ENCODE measurements around the gene PARP11. TPM values are rescaled to one million over a fixed set of nuclear protein-coding genes. Genes with fewer than 3 reads are reported as not detected.

Gene PARP11
- total RNA-seq, 1 experiment from 2014 or later, result 5.2 TPM

DNA sequence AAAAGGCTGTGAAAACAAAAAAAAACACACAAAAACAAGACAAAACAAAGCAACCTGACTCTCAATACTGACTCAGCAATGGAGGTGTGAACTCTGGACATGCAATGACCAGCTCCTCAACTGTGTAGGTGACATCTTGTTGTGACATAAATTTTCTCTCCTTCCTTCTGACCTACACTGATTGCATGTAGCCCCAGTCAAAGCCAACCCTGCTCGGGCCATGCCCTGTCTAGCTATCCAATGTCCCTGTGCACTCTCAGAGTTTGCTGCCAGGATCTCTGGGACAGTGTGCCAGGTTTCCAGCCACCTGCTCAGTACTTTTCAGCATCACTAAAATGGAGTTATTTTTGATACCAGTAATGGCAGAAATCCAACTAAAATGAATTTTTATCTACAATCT lies 101.3 kb downstream of the PARP11 start:
- Mint-ChIP-seq H3K36me3 (ENCODE audit: insufficient read depth, unreplicated experiment) (no peaks in the 10 kb centered on the region), H3K9me3 (ENCODE audit: low read depth, unreplicated experiment) (no peaks in the 10 kb centered on the region), H3K27me3 (ENCODE audit: unreplicated experiment) (no peaks in the 10 kb centered on the region), H3K27ac (ENCODE audit: unreplicated experiment) (no peak overlapping the region), H3K4me1 (ENCODE audit: low read depth, unreplicated experiment) (peaks cover 12% of the 10 kb centered on the region), H3K4me3 (ENCODE audit: low read depth, unreplicated experiment) (no peak overlapping the region)
- no peak for DNase-seq
- intact Hi-C loops (cut with micrococcal nuclease; ENCODE audit: unreplicated experiment), result no loop called here
- TF ChIP-seq, protein P1, sequence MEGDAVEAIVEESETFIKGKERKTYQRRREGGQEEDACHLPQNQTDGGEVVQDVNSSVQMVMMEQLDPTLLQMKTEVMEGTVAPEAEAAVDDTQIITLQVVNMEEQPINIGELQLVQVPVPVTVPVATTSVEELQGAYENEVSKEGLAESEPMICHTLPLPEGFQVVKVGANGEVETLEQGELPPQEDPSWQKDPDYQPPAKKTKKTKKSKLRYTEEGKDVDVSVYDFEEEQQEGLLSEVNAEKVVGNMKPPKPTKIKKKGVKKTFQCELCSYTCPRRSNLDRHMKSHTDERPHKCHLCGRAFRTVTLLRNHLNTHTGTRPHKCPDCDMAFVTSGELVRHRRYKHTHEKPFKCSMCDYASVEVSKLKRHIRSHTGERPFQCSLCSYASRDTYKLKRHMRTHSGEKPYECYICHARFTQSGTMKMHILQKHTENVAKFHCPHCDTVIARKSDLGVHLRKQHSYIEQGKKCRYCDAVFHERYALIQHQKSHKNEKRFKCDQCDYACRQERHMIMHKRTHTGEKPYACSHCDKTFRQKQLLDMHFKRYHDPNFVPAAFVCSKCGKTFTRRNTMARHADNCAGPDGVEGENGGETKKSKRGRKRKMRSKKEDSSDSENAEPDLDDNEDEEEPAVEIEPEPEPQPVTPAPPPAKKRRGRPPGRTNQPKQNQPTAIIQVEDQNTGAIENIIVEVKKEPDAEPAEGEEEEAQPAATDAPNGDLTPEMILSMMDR (IDR thresholded peaks at IDR 0.05; ENCODE audit: unreplicated experiment), result no peak
- CTCF ChIA-PET, result interaction anchor here (0.8 to 1.3 kb wide), 2 partner anchors 266 to 472 kb away, joined by 3 to 6 read pairs; no protein-coding TSS in a partner anchor
- no TSS peak for BruUV-seq (replicated peaks)

DNA sequence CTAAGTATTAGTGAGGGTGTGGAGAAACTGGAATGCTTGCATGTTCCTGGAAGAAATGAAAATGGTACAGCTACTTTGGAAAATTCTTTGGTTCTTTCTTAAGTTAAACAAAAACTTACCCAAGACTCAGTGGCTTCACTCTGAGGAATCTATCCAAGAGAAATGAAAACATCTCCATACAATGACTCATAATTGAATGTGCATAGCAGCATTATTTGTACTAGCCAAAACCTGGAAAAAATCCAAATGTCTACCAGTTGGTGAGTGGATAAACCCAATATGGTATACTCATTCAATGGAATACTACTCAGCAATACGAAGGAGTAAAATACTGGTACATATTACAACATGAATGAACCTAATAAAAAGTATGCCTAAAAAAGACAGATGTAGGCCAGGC lies 102.3 kb downstream of the PARP11 start:
- Mint-ChIP-seq H3K27ac (ENCODE audit: unreplicated experiment) (no peak overlapping the region), H3K4me3 (ENCODE audit: low read depth, unreplicated experiment) (no peak overlapping the region), H3K4me1 (ENCODE audit: low read depth, unreplicated experiment) (peaks cover 12% of the 10 kb centered on the region), H3K9me3 (ENCODE audit: low read depth, unreplicated experiment) (no peaks in the 10 kb centered on the region), H3K36me3 (ENCODE audit: insufficient read depth, unreplicated experiment) (no peaks in the 10 kb centered on the region), H3K27me3 (ENCODE audit: unreplicated experiment) (no peaks in the 10 kb centered on the region)
- intact Hi-C loops (cut with micrococcal nuclease; ENCODE audit: unreplicated experiment), result no loop called here
- CTCF ChIA-PET, result interaction anchor here (1.3 kb wide), 1 partner anchor 471 kb away, joined by 6 read pairs; no protein-coding TSS in a partner anchor
- TF ChIP-seq, protein P1 (IDR thresholded peaks at IDR 0.05; ENCODE audit: unreplicated experiment), result no peak
- no TSS peak for BruUV-seq (replicated peaks)
- DNase-seq, result no peak

DNA sequence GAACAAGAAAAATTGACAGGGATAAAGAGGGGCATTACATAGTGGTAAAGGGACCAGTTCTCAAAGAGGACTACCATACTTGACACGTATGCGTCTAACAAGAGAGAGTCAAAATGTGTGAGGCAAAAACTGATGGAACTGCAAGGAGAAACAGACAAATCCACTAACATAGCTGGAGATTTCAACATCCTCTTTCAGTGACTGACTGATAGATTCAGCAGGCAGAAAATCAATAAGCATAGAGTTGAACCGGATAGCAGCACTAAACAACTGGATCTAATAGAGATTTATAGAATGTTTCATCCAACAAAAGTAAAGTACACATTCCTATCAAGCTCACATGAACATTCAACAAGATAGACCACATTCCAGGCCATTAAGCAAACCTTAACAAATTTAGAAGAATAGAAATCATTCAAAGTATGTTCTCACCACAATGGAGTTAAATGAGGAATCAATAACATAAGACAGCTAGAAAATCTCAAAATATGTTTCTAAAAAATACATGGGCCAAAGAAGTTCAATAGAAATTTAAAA lies 104.2 kb downstream of the PARP11 start:
- BruUV-seq (replicated peaks), result no TSS peak
- H3K27me3 Mint-ChIP-seq (ENCODE audit: unreplicated experiment), result no peaks in the 10 kb centered on the region
- peaks cover 12% of the 10 kb centered on the region for H3K4me1 Mint-ChIP-seq (ENCODE audit: low read depth, unreplicated experiment)
- intact Hi-C loops (cut with micrococcal nuclease; ENCODE audit: unreplicated experiment), result no loop called here
- DNase-seq, result no peak
- TF ChIP-seq, protein P1 (IDR thresholded peaks at IDR 0.05; ENCODE audit: unreplicated experiment), result no peak
- no peak overlapping the region for H3K4me3 Mint-ChIP-seq (ENCODE audit: low read depth, unreplicated experiment)
- peak overlapping the region; percentile 22 for H3K27ac Mint-ChIP-seq (ENCODE audit: unreplicated experiment)
- H3K9me3 Mint-ChIP-seq (ENCODE audit: low read depth, unreplicated experiment), result no peaks in the 10 kb centered on the region
- no peaks in the 10 kb centered on the region for H3K36me3 Mint-ChIP-seq (ENCODE audit: insufficient read depth, unreplicated experiment)
- CTCF ChIA-PET, result interaction anchor here (0.5 to 1.2 kb wide), 3 partner anchors 8 to 469 kb away, joined by 3 to 9 read pairs (median 3); no protein-coding TSS in a partner anchor

DNA sequence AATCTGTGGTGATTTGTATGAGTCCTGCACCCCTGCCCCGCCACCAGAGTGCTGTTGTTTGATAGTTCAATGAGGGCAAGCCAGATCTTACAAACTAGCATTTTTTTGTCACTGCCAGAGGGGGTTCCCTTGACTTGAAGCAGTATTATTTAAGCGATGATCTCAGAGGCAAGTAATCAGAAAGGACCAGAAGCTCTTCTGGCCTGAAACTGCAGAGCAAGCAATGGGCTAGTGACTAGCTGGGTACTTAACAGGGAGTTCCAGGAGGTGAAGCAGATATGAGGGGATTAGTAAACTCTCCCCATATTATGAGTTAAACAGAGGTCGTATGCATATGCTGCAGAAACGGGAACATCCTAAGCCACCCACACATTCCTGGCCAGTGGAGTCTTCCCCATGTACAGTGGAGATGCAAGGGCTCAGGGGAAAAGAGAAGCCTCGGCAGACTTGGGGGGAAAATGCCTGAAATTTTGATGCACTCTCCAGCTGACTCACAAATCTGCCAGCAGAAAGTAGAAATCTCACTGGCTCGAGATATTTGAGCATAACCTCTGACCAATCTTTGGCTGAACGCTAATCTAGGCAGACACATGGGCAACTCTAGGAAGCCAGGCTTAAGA lies 112.0 kb downstream of the PARP11 start:
- CTCF ChIA-PET, result no interaction called here
- TF ChIP-seq, protein P1 (IDR thresholded peaks at IDR 0.05; ENCODE audit: unreplicated experiment), result no peak
- no peak overlapping the region for H3K27ac Mint-ChIP-seq (ENCODE audit: unreplicated experiment)

More for the DNA sequence above, 112.0 kb downstream of the PARP11 start:
- Mint-ChIP-seq H3K27me3 (ENCODE audit: unreplicated experiment) (peaks cover 25% of the 10 kb centered on the region), H3K9me3 (ENCODE audit: low read depth, unreplicated experiment) (peaks cover 9% of the 10 kb centered on the region), H3K4me1 (ENCODE audit: low read depth, unreplicated experiment) (no peaks in the 10 kb centered on the region), H3K4me3 (ENCODE audit: low read depth, unreplicated experiment) (no peak overlapping the region), H3K36me3 (ENCODE audit: insufficient read depth, unreplicated experiment) (no peaks in the 10 kb centered on the region)
- BruUV-seq (replicated peaks), result no TSS peak
- no peak for DNase-seq
- intact Hi-C loops (cut with micrococcal nuclease; ENCODE audit: unreplicated experiment), result no loop called here

All from Calu3 (cell line).